GM12891 (cell line): ENCODE data around the gene ATG12.

Source experiments
- POLR2A ChIP-seq: IDR thresholded peaks from 2 replicates; pipeline ENCODE4 v1.6.1; 2011; ENCODE audit warnings: low read depth, low read length, control low read depth
- POLR2AphosphoS5 ChIP-seq: IDR thresholded peaks from 2 replicates; pipeline ENCODE4 v1.6.1; 2011; ENCODE audit warnings: low read depth, low read length, control low read depth

DNA sequence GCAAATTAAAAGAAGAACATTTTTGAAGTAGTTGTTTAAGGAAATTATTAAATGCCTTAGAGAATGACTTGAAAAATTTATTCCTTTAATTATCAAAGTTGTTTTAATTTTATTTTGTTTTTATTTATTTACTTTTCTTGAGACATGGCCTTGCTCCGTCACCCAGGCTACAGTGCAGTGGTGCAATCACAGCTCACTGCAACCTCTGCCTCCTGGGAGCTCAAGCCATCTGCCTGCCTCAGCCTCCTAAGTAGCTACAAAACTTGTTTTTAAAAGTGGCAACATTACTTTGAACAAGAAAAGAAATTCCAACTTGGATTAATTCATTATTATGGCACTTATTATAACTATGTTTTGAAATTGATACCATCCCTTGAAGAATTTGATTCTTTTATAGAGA lies 53.9 kb downstream of the ATG12 start:
- TF ChIP-seq POLR2A (no peak), POLR2AphosphoS5 (no peak)
